GM13976 (cell line): ENCODE measurements around the gene SPECC1.
A peak's percentile ranks its signal among the peaks of the same experiment; 100 is the strongest.
"Not testable (repeated sequence)": the region's sequence is repeated elsewhere in the genome, so short reads cannot be mapped to it uniquely, and the experiment has no call there.

ENCODE experiments used
- DNase-seq: peaks from one replicate; pipeline ENCODE4 v3.0.0; 2012; ENCODE audit warnings: low spot score
- CTCF ChIP-seq: IDR thresholded peaks from 2 replicates; pipeline ENCODE4 v1.5.1; 2012; ENCODE audit warnings: borderline replicate concordance, mild to moderate bottlenecking; ENCODE audit not compliant: insufficient read depth; ENCODE audit errors: extremely low read depth, missing control alignments, control extremely low read depth
- in situ Hi-C: fragments of 300-500 bp; cut with MboI; formaldehyde crosslinking; loops from one replicate; pipeline ENCODE4 v1.12.0; 2022; ENCODE audit warnings: low sequenced_read_pairs, mixed read lengths, inconsistent platforms; ENCODE audit not compliant: unreplicated experiment

The SPECC1 gene

GRCh38 chr17:20225162-20226115, 216.3 kb downstream of the SPECC1 start:
- in situ Hi-C loops: loop anchor here (10.0 kb wide), 1 partner anchor 89 kb away; no protein-coding TSS in a partner anchor

GRCh38 chr17:20226814-20227482, 217.8 kb downstream of the SPECC1 start:
- DNase-seq: peak; percentile 70
- in situ Hi-C loops: loop anchor here (10.0 kb wide), 1 partner anchor 88 kb away; no protein-coding TSS in a partner anchor
- TF ChIP-seq CTCF: peak; percentile 76

More at GRCh38 chr17:20225162-20226115, 216.3 kb downstream of the SPECC1 start:
- DNase-seq: no peak
- no peak for TF ChIP-seq CTCF

- in situ Hi-C loops: loop anchor here (10.0 kb wide), 1 partner anchor 87 kb away; no protein-coding TSS in a partner anchor
- DNase-seq: not testable (repeated sequence)
Observed at GRCh38 chr17:20227720-20228370, 218.7 kb downstream of the SPECC1 start.

- no peak for DNase-seq
- in situ Hi-C loops: loop anchor here (10.0 kb wide), 1 partner anchor 86 kb away; no protein-coding TSS in a partner anchor
- no peak for TF ChIP-seq CTCF
Observed at GRCh38 chr17:20228410-20228809, 219.3 kb downstream of the SPECC1 start.

GRCh38 chr17:20228860-20229259, 219.7 kb downstream of the SPECC1 start:
- in situ Hi-C loops: loop anchor here (10.0 kb wide), 1 partner anchor 86 kb away; no protein-coding TSS in a partner anchor
- no peak for TF ChIP-seq CTCF
- DNase-seq: no peak

GRCh38 chr17:20230924-20231323, 221.8 kb downstream of the SPECC1 start:
- no peak for DNase-seq
- in situ Hi-C loops: no loop called here
- TF ChIP-seq CTCF: no peak
